Peyer's patch (tissue), 4 donors: ENCODE results near the gene PRR23B. TPM values are rescaled to one million over a fixed set of nuclear protein-coding genes. Genes with fewer than 3 reads are reported as not detected.
A peak's percentile ranks its signal among the peaks of the same experiment; 100 is the strongest.

Experiments used
- DNase-seq, 3 donors: peaks; one replicate each; pipeline ENCODE4 v3.0.0-alpha.2; 2017 to 2019
- H3K27ac ChIP-seq, 4 donors: fragments of 200-600 bp; sonication (generic); one replicate each; pipeline ENCODE4 v1.5.1; 2016 to 2019
- H3K27me3 ChIP-seq, 2 donors: fragments of 200-600 bp; sonication (generic); one replicate each; pipeline ENCODE4 v1.5.1; 2019
- H3K36me3 ChIP-seq, 3 donors: fragments of 200-600 bp; sonication (generic); one replicate each; pipeline ENCODE4 v1.5.1; 2016 to 2019
- H3K4me1 ChIP-seq, 4 donors: fragments of 200-600 bp; sonication (generic); one replicate each; pipeline ENCODE4 v1.5.1; 2016 to 2019
- H3K4me3 ChIP-seq, 4 donors: fragments of 200-600 bp; sonication (generic); 1 replicate in 3 of 4; 2 replicates in 1 of 4; pipeline ENCODE4 v1.5.1; 2016 to 2019; ENCODE audit warnings: mild to moderate bottlenecking in 1 of 4
- H3K9me3 ChIP-seq, 4 donors: fragments of 200-600 bp; sonication (generic); one replicate each; pipeline ENCODE4 v1.5.1; 2016 to 2019; ENCODE audit warnings: mild to moderate bottlenecking in 1 of 4
- CTCF ChIP-seq, 6 experiments: fragments of 450-650 bp in 4 of 6; fragments of 200-600 bp in 2 of 6; sonication (generic) in 1 of 6; IDR thresholded peaks; one replicate each; pipeline ENCODE4 v1.5.1; 2017 to 2019; ENCODE audit warnings: antibody characterized with exemption in 6 of 6, mild to moderate bottlenecking in 3 of 6, moderate library complexity in 1 of 6
- POLR2A ChIP-seq, 2 donors: fragments of 450-650 bp; IDR thresholded peaks; one replicate each; pipeline ENCODE4 v1.5.1; 2017; ENCODE audit warnings: antibody characterized with exemption in 2 of 2, mild to moderate bottlenecking in 2 of 2, moderate library complexity in 2 of 2
- total RNA-seq, 4 donors: library from RNA; depleted of rRNA; stranded (reverse); fragments of >200 nt; gene quantifications; one replicate each; pipeline ENCODE4 v1.1.0, GENCODE V29; 2016

PRR23B gene
- total RNA-seq = not detected

- H3K4me1 ChIP-seq = no peaks in the 10 kb centered on the region
- peak in 2 of 6 experiments; percentile 25 to 34 for TF ChIP-seq CTCF (IDR thresholded peaks at IDR 0.05)
- no peak for TF ChIP-seq POLR2A (IDR thresholded peaks at IDR 0.05)
Observed at GRCh38 chr3:139020868-139021234, at the start of gene PRR23B. PRR23B (minus strand) TSS chr3:139020926; CDS start chr3:139020661, 265 bp downstream.

GRCh38 chr3:139062918-139063317 is 42.2 kb upstream of the PRR23B start:
- Histone ChIP-seq H3K36me3 (no peaks in the 10 kb centered on the region), H3K9me3 (no peaks in the 10 kb centered on the region), H3K4me3 (no peak overlapping the region), H3K4me1 (no peaks in the 10 kb centered on the region), H3K27ac (no peak overlapping the region), H3K27me3 (no peaks in the 10 kb centered on the region)
- no peak for DNase-seq
- TF ChIP-seq POLR2A (IDR thresholded peaks at IDR 0.05) (no peak), CTCF (IDR thresholded peaks at IDR 0.05) (no peak)

More at GRCh38 chr3:139020868-139021234, at the start of gene PRR23B:
- Histone ChIP-seq H3K4me3 (no peak within 1 kb of the TSS), H3K27ac (no peak within 1 kb of the TSS), H3K9me3 (peaks cover 0 to 7% (median 0%) of the 10 kb centered on the region in 4 donors), H3K36me3 (no peaks in the 10 kb centered on the region), H3K27me3 (no peaks in the 10 kb centered on the region)
- DNase-seq = no peak

DNA sequence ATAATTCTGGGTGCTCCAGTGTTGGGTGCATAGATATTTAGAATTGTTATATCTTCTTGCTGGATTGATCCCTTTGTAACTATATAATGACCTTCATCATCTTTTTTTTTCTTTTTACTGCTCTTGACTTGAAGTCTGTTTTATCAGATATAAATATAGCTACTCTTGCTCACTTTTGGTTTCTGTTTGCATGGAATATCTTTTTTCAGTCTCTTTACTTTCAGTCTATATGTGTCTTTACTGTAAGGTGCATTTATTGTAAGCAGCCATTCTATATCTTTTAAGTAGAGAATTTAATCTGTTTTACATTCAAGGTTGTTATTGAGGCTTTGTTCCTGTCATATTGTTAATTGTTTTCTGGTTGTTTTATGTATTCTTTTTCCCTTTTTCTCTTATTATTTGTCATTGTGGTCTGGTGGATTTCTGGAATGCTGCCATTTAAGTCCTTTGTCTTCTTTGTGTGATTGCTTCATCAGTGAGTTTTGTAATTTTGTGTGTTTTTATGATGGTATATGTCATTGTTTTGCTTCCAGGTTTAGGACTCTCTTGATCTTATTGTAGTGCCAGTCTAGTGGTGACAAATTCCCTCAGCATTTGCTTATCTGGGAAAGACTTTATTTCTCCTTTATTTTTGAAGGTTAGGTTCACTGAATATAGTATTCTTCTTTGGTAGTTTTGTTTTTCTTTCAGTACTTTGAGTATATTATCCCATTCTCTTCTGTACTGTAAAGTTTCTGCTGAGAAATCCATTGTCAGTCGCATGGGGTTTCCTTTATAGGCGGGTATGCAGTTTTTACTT is 32.3 kb upstream of the PRR23B start:
- TF ChIP-seq POLR2A (IDR thresholded peaks at IDR 0.05) (no peak), CTCF (IDR thresholded peaks at IDR 0.05) (no peak)
- H3K9me3 ChIP-seq = no peaks in the 10 kb centered on the region
- no peaks in the 10 kb centered on the region for H3K27me3 ChIP-seq
- no peak for DNase-seq
- H3K4me3 ChIP-seq = no peak overlapping the region
- H3K36me3 ChIP-seq = no peaks in the 10 kb centered on the region
- no peaks in the 10 kb centered on the region for H3K4me1 ChIP-seq
- H3K27ac ChIP-seq = no peak overlapping the region

DNA sequence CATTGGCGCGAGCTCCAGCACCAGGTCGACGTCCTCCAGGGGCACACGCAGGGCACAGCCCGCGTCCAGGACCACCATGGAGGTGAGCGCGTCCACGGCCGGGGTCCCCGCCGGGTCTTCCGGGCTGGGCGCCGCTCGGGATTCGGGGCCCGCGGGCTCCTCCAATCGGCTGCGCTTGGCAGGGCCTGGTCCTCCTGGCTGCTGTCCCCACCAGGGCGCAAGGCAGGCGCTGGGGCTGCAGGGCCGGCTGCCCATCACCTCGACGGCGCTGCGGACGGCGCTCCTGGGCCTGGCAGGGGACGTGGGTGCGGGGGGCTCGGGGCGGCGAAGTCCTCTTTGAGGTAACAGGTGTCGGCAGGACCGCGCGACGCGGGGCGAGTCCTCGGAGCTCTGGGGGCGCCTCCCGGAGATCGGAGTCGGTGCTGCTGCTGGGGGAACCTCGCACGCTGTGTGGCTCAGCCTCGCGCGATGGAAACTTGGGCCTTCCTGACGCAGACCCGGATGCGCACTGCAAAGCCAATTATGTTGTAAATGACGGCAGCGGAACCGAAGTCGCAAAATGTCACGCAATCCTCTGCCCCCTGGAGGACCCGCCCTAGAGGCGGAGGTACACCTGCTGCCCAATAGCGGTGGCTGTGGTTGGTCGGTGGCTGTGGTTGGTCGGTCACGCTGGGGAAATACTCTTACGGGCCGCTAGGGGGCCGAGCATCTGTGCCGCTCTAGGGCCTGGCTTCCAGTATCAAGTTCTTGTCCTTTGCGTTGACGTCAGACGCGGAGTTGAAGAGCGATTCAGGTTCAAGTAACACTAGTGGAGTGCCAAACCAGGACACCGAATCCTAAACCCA is 23.9 kb upstream of the PRR23B start, which contains the start of gene PRR23C:
Gene PRR23C (minus strand): TSS at position 527 of the 845 bp plus-strand sequence. CDS start 272 bp downstream, at position 255.
- Histone ChIP-seq H3K9me3 (peaks cover 0 to 3% (median 0%) of the 10 kb centered on the region in 4 donors), H3K4me3 (no peak within 1 kb of the TSS)
- TF ChIP-seq POLR2A (IDR thresholded peaks at IDR 0.05) (no peak), CTCF (IDR thresholded peaks at IDR 0.05) (no peak)

GRCh38 chr3:139043554-139044365 is 23.0 kb upstream of the PRR23B start:
- peaks cover 0 to 3% (median 0%) of the 10 kb centered on the region in 4 donors for H3K9me3 ChIP-seq
- H3K4me3 ChIP-seq = no peak overlapping the region
- no peak for TF ChIP-seq POLR2A (IDR thresholded peaks at IDR 0.05)
- no peak for TF ChIP-seq CTCF (IDR thresholded peaks at IDR 0.05)
- no peaks in the 10 kb centered on the region for H3K4me1 ChIP-seq
- no peaks in the 10 kb centered on the region for H3K36me3 ChIP-seq
- H3K27ac ChIP-seq = no peak overlapping the region
- no peak for DNase-seq
- no peaks in the 10 kb centered on the region for H3K27me3 ChIP-seq

More for the DNA sequence above, 23.9 kb upstream of the PRR23B start, which contains the start of gene PRR23C:
- H3K36me3 ChIP-seq = no peaks in the 10 kb centered on the region
- no peaks in the 10 kb centered on the region for H3K4me1 ChIP-seq
- DNase-seq = no peak
- H3K27ac ChIP-seq = no peak within 1 kb of the TSS
- H3K27me3 ChIP-seq = no peaks in the 10 kb centered on the region
